ENCODE results near the gene SIRT7. TPM values are rescaled to one million over a fixed set of nuclear protein-coding genes. Genes with fewer than 3 reads are reported as not detected.

SIRT7 gene
- total and polyA plus RNA-seq, 9 donors: 3.4 to 17.7 (median 15.2) TPM

DNA sequence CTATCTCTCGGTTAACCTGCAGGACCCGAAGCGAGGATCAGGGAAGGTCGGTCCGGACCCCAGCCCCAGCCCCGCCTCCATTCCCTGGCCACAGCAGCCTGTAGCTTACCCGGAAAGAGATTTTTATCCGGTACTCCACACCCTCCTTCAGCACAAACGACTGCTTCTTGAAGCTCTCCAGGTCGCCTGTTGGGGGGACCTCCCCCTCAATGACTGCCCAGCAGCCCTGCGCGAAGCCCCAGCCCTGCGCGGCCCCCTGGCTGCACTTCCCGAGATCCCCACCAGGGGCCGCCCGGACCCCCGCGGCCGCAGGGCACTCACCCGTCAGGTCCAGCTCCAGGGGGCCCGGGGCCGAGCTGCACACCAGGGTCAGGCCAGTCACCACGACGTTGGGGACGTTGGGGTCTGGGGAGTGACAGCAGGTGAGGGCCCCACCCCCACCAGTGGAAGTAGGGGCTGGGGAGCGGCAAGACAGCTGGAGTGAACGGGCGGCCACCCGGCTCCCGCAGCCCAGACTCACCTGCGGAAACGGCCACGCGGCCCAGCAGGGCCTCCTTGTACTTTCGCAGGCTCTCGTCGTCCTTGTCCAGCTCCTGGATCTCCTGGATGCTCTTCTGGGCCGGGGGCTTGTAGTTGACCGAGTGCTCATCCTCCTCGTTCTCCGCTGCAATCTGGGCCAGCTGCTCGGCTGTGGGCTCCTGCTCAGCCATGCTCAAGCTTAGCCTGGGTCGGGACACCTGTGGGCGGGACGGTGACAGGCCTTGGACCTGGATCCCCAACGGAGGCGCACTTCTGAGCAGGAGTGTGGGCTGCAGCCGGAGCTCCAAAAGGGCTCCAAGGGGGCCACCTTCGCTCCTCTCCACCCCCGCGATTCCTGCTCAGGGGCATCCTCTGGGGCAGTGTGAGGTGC lies 48.5 kb downstream of the SIRT7 start:
- H3K36me3 ChIP-seq: no peaks in the 10 kb centered on the region
- TF ChIP-seq POLR2A (IDR thresholded peaks at IDR 0.05): no peak
- TF ChIP-seq, protein P1, sequence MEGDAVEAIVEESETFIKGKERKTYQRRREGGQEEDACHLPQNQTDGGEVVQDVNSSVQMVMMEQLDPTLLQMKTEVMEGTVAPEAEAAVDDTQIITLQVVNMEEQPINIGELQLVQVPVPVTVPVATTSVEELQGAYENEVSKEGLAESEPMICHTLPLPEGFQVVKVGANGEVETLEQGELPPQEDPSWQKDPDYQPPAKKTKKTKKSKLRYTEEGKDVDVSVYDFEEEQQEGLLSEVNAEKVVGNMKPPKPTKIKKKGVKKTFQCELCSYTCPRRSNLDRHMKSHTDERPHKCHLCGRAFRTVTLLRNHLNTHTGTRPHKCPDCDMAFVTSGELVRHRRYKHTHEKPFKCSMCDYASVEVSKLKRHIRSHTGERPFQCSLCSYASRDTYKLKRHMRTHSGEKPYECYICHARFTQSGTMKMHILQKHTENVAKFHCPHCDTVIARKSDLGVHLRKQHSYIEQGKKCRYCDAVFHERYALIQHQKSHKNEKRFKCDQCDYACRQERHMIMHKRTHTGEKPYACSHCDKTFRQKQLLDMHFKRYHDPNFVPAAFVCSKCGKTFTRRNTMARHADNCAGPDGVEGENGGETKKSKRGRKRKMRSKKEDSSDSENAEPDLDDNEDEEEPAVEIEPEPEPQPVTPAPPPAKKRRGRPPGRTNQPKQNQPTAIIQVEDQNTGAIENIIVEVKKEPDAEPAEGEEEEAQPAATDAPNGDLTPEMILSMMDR (IDR thresholded peaks at IDR 0.05): peak; percentile 85 to 88 (median 88)
- whole genome bisulfite sequencing, 3 donors: 20 to 34% (median 20%) methylated on average over 41 to 52 of the region's 52 CpGs
- H3K4me3 ChIP-seq: peak overlapping the region; percentile 90
- H3K9me3 ChIP-seq: no peaks in the 10 kb centered on the region
- peak overlapping the region; percentile 87 to 95 for H3K27ac ChIP-seq
- peak; percentile 41 to 78 (median 64) for DNase-seq
- H3K27me3 ChIP-seq: no peaks in the 10 kb centered on the region
- intact Hi-C loops (cut with DNase I): no loop called here
- H3K4me1 ChIP-seq (ENCODE audit: insufficient read depth): peaks cover 12% of the 10 kb centered on the region

DNA sequence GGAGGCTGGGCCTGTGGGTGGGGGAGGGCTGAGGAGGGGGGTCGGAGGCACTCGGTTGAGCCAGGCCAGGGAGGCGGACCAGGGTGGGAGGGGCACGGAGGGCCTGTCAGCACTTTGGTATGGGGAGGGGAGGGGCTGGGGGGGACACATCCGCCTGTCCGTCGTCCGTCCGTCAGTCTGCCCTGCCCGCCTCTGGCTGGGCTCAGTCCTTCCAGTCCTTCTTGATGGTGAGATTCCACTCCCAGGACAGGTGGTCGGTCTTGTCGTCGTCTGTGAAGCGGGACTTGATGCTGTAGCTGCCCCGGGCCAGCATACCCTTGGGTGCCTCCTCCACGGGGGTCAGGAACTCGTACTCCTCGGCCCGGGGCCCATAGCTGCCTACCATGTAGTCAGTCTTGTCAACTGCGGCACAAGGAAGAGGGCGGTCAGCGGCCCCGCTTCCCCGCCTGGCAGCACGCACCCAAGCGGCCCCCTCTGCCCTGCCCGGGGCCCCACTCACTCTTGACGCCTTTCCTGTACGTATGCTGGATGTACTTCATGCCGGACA lies 49.2 kb downstream of the SIRT7 start:
- DNase-seq: peak; percentile 61 to 75 (median 62)
- Histone ChIP-seq H3K4me1 (ENCODE audit: insufficient read depth) (peaks cover 12% of the 10 kb centered on the region), H3K27ac (peak overlapping the region in 1 of 2 donors; percentile 95), H3K36me3 (no peaks in the 10 kb centered on the region), H3K4me3 (no peak overlapping the region), H3K27me3 (no peaks in the 10 kb centered on the region), H3K9me3 (no peaks in the 10 kb centered on the region)
- TF ChIP-seq EP300 (IDR thresholded peaks at IDR 0.05) (no peak), POLR2A (IDR thresholded peaks at IDR 0.05) (no peak)
- TF ChIP-seq, protein P1 (IDR thresholded peaks at IDR 0.05): no peak
- intact Hi-C loops (cut with DNase I): no loop called here
- 34 to 37% (median 37%) methylated on average over 29 to 30 of the region's 30 CpGs for WGBS, 3 donors

DNA sequence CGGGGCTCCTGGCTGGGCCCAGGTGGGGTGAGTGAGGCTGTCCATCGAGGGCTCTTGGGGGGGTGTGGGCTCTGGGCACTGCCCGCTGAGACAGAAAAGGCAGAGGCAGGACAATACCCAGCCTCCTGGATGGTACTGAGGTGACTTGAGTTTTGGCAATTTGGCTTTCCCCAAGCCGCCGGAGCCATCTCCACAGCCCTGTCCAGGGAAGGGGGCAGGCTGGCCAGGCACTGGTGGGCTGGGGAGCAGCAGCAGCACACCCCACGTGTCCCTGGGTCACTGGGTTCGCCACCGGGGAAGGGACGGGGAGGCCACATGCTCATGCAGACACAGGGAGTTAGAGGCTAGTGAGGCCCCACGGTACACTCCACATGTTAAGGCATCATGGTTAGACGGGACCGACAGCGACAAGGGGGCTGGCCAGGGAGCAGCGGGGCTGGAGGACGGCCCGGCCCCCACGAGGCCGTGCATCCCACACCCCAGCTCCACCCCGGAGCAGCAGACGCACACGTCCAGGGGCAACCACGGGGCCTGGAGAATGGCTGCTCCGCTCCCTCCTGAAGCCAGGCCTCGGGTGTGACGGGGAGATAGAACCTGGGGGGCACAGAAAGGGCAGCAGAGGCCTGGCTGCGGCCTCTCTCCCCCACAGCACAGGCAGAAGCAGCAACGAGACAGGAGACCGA lies 49.8 kb downstream of the SIRT7 start:
- Histone ChIP-seq H3K36me3 (no peaks in the 10 kb centered on the region), H3K27me3 (no peaks in the 10 kb centered on the region), H3K4me1 (ENCODE audit: insufficient read depth) (peaks cover 12% of the 10 kb centered on the region), H3K9me3 (no peaks in the 10 kb centered on the region), H3K4me3 (no peak overlapping the region), H3K27ac (peak overlapping the region in 1 of 2 donors; percentile 18)
- TF ChIP-seq EP300 (IDR thresholded peaks at IDR 0.05): no peak
- TF ChIP-seq, protein P1 (IDR thresholded peaks at IDR 0.05): no peak
- no peak for TF ChIP-seq POLR2A (IDR thresholded peaks at IDR 0.05)
- 35 to 50% (median 35%) methylated on average over 18 to 28 of the region's 28 CpGs for WGBS, 3 donors
- DNase-seq: peak in 2 of 5 donors; percentile 44 to 55
- intact Hi-C loops (cut with DNase I): no loop called here

DNA sequence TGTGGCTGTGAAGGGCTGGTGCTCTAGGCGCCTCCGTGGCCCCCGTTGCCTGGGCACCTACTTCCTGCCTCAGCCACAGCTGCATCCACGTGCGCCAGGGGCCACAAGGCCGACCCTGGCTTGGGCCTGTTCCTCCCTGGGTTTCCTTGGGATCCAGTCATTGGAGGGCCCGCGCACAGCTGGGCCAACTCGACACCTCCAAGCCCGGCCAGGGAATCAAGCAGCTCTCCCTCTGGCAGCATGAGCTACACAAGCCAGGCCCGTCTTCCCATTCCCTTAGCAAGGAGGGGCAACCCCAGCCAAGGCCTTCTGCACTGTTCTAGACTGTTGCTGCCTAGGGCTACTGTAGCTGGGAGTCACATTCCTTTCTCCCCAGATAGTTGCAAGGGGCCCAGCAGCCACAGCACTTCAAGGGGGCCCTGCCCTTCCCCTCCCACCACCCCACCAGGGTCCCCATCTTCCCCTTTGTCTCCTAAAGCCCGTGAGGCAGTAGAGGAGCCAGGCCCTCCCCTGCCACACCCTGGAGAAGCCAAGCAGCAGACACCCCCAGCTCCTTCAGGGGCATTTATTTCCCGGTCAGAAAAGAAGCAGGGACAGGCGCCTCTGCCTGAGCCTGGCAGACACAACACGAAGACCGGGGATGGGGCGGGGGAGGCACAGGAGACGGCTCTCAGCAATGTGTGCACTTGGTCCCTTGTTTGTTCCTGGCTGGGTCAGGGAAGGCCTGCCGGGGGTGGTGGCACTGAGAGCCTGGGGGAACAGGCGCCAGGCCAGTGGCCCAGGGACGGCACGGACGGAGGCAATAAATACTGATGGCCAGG lies 50.6 kb downstream of the SIRT7 start:
- TF ChIP-seq, protein P1 (IDR thresholded peaks at IDR 0.05): no peak
- TF ChIP-seq POLR2A (IDR thresholded peaks at IDR 0.05): no peak
- TF ChIP-seq EP300 (IDR thresholded peaks at IDR 0.05): no peak
- H3K36me3 ChIP-seq: no peaks in the 10 kb centered on the region
- H3K4me1 ChIP-seq (ENCODE audit: insufficient read depth): peaks cover 10% of the 10 kb centered on the region
- peak in 4 of 5 donors; percentile 35 to 71 (median 52) for DNase-seq
- intact Hi-C loops (cut with DNase I): no loop called here
- no peaks in the 10 kb centered on the region for H3K27me3 ChIP-seq
- no peaks in the 10 kb centered on the region for H3K9me3 ChIP-seq
- WGBS, 3 donors: 27 to 35% (median 27%) methylated on average over 23 of the region's 23 CpGs
- H3K4me3 ChIP-seq: no peak overlapping the region
- H3K27ac ChIP-seq: no peak overlapping the region

All from ovary (tissue), 9 donors.